Retinal pigment epithelial cell (primary cell): ENCODE measurements around the gene ZNF784.

Experiments
- DNase-seq: peaks from one replicate; pipeline ENCODE4 v3.0.0-alpha.2; 2010; ENCODE audit warnings: low read depth
- H3K4me3 ChIP-seq: 2 replicates; pipeline ENCODE4 v1.5.1; 2011; ENCODE audit warnings: mild to moderate bottlenecking, low read length, control low read depth, moderate library complexity
- TF ChIP-seq, protein P1 (sequence below): conservative IDR thresholded peaks from 2 replicates; pipeline ENCODE4 v1.5.1; 2011; ENCODE audit warnings: low read depth, low read length, control low read depth, inconsistent platforms

The ZNF784 gene

GRCh38 chr19:55647732-55648584, 23.6 kb upstream of the ZNF784 start, which contains the start of gene CCDC106:
Gene CCDC106, plus strand, starts transcription at chr19:55648212. Its CDS starts 835 bp downstream, at chr19:55649047.
- H3K4me3 ChIP-seq: peak within 1 kb of the TSS; percentile 71
- TF ChIP-seq, protein P1, sequence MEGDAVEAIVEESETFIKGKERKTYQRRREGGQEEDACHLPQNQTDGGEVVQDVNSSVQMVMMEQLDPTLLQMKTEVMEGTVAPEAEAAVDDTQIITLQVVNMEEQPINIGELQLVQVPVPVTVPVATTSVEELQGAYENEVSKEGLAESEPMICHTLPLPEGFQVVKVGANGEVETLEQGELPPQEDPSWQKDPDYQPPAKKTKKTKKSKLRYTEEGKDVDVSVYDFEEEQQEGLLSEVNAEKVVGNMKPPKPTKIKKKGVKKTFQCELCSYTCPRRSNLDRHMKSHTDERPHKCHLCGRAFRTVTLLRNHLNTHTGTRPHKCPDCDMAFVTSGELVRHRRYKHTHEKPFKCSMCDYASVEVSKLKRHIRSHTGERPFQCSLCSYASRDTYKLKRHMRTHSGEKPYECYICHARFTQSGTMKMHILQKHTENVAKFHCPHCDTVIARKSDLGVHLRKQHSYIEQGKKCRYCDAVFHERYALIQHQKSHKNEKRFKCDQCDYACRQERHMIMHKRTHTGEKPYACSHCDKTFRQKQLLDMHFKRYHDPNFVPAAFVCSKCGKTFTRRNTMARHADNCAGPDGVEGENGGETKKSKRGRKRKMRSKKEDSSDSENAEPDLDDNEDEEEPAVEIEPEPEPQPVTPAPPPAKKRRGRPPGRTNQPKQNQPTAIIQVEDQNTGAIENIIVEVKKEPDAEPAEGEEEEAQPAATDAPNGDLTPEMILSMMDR: no peak
- DNase-seq: no peak

DNA sequence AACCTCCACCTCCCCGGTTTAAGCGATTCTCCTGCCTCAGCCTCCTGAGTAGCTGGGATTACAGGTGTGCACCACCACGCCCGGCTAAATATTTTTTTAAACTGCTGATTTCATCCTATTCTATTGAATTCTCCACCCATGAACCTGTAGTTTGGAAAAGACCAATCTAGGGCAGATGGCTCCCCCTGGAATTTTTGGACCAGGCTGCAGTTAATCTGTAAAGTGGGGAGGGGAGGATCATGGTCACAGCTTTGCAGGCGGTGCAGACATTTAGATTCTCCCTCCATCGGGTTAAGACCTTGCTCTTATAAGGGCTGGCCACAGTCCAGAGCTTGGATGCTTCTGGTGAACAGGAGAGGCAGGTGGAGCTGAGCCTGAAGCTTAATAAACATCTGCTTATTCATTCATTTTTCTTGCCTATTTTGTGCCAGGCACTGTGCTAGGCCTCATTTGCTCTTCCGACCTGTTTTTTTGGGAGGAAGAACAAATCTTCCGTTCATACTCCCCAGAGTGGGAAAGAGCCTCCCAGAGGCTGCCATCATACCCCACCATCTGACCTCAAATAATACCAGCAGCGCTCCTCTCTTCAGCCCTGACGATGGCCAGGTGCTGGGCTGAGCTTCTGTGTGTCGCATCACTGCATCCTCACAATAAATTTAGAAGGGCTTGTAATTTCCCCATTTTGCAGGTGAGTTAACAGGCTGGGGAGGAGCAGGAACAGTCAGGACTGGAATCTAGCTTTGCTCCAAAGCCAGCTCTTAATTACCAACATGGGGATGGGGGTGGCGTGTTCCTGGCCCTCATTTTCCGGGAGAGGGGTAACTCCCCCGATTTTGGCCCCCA, 22.7 kb upstream of the ZNF784 start:
- no peak for DNase-seq
- TF ChIP-seq, protein P1: no peak
- peak overlapping the region; percentile 71 for H3K4me3 ChIP-seq

DNA sequence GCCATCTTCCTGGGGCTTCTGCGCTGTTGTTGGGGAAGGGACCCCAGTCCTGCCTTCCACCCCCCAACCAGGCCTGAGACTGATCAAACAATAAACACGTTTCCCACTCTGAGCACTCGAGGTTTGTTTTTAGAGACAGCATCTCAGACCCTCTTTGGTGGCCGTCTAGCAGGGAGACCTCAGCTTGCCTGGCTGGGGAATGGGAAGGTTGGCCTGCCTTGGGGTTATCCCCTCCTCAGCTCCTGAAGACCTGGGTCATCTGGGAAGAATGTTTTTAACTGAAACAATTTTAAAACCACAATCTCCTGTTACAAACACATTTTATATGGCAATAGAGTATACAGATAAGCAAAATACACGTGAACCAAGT, 21.1 kb upstream of the ZNF784 start:
- no peak for DNase-seq
- no peak overlapping the region for H3K4me3 ChIP-seq
- TF ChIP-seq, protein P1: no peak

DNA sequence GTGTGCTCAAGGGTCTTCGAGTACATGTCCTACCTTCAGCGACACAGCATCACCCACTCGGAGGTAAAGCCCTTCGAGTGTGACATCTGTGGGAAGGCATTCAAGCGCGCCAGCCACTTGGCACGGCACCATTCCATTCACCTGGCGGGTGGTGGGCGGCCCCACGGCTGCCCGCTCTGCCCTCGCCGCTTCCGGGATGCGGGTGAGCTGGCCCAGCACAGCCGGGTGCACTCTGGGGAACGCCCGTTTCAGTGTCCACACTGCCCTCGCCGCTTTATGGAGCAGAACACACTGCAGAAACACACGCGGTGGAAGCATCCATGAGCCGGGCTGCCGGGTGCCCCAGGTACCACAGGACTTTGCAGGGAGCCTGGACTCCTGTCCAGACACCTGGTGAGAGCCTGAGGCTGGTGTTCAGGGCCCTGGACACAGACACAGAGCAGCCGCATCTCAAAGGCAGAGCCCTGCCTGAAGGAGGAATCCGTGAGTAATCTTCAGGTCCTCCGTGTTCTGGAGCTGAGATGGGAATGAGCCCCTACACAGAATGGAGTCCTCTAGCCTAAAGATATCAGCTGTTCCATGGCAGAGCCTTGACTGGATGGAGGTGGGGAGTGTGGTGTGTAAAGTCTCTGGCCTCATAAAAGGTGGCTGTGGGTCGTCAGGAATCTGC, 20.6 kb upstream of the ZNF784 start:
- peak overlapping the region; percentile 79 for H3K4me3 ChIP-seq
- TF ChIP-seq, protein P1: no peak
- no peak for DNase-seq

DNA sequence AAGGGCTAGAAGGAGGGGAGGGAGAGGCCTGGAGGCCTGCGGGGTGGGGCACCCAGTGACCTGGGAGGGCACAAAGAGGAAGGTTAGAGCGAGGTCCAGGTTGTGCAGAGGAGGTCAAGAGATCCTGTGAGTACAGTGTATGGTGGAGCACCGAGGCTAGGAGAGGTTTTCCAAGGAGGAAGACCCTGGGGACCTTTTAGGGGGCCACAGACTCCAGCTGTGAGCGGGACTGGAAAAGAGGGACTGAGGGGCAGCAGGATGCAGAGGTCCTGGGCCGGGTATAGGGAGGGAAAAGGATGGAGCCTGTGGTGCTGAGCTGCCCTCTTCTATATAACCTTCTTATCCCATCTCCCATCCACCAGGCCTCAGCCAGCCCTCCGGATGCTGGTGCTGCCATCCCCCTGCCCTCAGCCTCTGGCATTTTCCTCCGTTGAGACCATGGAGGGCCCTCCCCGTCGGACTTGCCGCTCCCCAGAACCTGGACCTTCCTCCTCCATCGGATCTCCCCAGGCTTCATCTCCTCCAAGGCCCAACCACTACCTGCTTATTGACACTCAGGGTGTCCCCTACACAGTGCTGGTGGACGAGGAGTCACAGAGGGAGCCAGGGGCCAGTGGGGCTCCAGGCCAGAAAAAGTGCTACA, 19.9 kb upstream of the ZNF784 start:
- H3K4me3 ChIP-seq: peak overlapping the region; percentile 79
- DNase-seq: no peak
- TF ChIP-seq, protein P1: no peak

GRCh38 chr19:55643887-55644176, 19.5 kb upstream of the ZNF784 start:
- H3K4me3 ChIP-seq: peak overlapping the region; percentile 79
- TF ChIP-seq, protein P1: no peak
- DNase-seq: no peak
